Gastroesophageal sphincter (tissue), 3 donors: ENCODE results near the gene RELL1.

ENCODE experiments used
- EP300 ChIP-seq: sonication (generic); formaldehyde crosslinking; IDR thresholded peaks from one replicate; pipeline ENCODE4 v1.6.1; 2017; ENCODE audit warnings: antibody characterized with exemption, mild to moderate bottlenecking
- TF ChIP-seq, protein P1 (sequence below), 4 experiments: fragments of 200-600 bp in 2 of 4; fragments of 450-650 bp in 2 of 4; sonication (generic) in 1 of 4; IDR thresholded peaks; one replicate each; pipeline ENCODE4 v1.5.1; 2017 to 2019; ENCODE audit warnings: antibody characterized with exemption in 4 of 4, mild to moderate bottlenecking in 2 of 4, moderate library complexity in 2 of 4

DNA sequence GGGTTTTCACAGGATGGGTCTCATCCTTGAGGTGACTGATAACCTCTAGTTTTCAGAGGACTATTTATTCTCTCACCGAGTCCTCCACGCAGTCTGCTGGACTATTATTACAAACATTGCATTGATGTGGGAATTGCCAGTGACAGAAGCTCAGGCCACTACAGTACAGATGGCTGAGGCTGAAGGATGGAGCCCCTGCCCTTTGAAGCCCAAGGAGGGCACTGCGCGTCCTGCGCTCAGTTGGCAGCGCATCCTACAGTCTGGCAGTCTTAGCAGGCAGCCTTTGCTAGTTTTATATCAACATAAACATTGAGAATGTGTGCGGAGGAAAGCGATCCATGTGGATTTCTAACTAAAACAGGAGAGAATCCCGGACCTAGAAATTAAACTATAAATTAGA, 1.5 kb upstream of the RELL1 start:
- TF ChIP-seq, protein P1, sequence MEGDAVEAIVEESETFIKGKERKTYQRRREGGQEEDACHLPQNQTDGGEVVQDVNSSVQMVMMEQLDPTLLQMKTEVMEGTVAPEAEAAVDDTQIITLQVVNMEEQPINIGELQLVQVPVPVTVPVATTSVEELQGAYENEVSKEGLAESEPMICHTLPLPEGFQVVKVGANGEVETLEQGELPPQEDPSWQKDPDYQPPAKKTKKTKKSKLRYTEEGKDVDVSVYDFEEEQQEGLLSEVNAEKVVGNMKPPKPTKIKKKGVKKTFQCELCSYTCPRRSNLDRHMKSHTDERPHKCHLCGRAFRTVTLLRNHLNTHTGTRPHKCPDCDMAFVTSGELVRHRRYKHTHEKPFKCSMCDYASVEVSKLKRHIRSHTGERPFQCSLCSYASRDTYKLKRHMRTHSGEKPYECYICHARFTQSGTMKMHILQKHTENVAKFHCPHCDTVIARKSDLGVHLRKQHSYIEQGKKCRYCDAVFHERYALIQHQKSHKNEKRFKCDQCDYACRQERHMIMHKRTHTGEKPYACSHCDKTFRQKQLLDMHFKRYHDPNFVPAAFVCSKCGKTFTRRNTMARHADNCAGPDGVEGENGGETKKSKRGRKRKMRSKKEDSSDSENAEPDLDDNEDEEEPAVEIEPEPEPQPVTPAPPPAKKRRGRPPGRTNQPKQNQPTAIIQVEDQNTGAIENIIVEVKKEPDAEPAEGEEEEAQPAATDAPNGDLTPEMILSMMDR (IDR thresholded peaks at IDR 0.05): no peak
- TF ChIP-seq EP300: no peak
